H9 (cell line): ENCODE results near the gene TNRC6C. TPM values are rescaled to one million over a fixed set of nuclear protein-coding genes. Genes with fewer than 3 reads are reported as not detected.

Experiments
- DNase-seq: peaks from one replicate; pipeline ENCODE4 v3.0.0-alpha.2; 2017
- H2AFZ ChIP-seq: one replicate; pipeline ENCODE4 v1.6.1; 2013; ENCODE audit warnings: mild to moderate bottlenecking, low read length, control low read depth, moderate library complexity
- H2AK5ac ChIP-seq: 2 replicates; pipeline ENCODE4 v1.6.1; 2013; ENCODE audit warnings: low read length, control low read depth, mixed read lengths; ENCODE audit not compliant: insufficient read length
- H2BK120ac ChIP-seq: one replicate; pipeline ENCODE4 v1.6.1; 2013; ENCODE audit warnings: low read depth, mild to moderate bottlenecking, low read length, control low read depth, inconsistent platforms; ENCODE audit not compliant: poor library complexity, severe bottlenecking
- H2BK12ac ChIP-seq: 2 replicates; pipeline ENCODE4 v1.6.1; 2013; ENCODE audit warnings: low read length, control low read depth, mixed read lengths, low read depth; ENCODE audit not compliant: insufficient read length
- H2BK15ac ChIP-seq: 2 replicates; pipeline ENCODE4 v1.6.1; 2013; ENCODE audit warnings: low read depth, low read length, control low read depth
- H2BK20ac ChIP-seq: one replicate; pipeline ENCODE4 v1.6.1; 2013; ENCODE audit warnings: low read depth, mild to moderate bottlenecking, low read length, control low read depth, inconsistent platforms; ENCODE audit not compliant: poor library complexity, severe bottlenecking
- H2BK5ac ChIP-seq: 2 replicates; pipeline ENCODE4 v1.6.1; 2013; ENCODE audit warnings: low read length, control low read depth, mixed read lengths; ENCODE audit not compliant: insufficient read length
- H3K14ac ChIP-seq: 2 replicates; pipeline ENCODE4 v1.6.1; 2013; ENCODE audit warnings: low read length, control low read depth; ENCODE audit not compliant: insufficient read depth
- H3K18ac ChIP-seq: 2 replicates; pipeline ENCODE4 v1.6.1; 2013; ENCODE audit warnings: low read depth, mild to moderate bottlenecking, mixed read lengths, low read length, control low read depth; ENCODE audit not compliant: insufficient read length
- H3K23ac ChIP-seq: 2 replicates; pipeline ENCODE4 v1.6.1; 2013; ENCODE audit warnings: low read length, control low read depth, mixed read lengths, low read depth; ENCODE audit not compliant: insufficient read length
- H3K23me2 ChIP-seq: 2 replicates; pipeline ENCODE4 v1.6.1; 2013; ENCODE audit warnings: low read depth, mild to moderate bottlenecking, mixed read lengths, low read length, control low read depth; ENCODE audit not compliant: insufficient read length, poor library complexity, severe bottlenecking
- H3K27ac ChIP-seq: 2 replicates; pipeline ENCODE4 v1.5.1; 2013; ENCODE audit warnings: low read length, control low read depth, mixed read lengths, low read depth; ENCODE audit not compliant: insufficient read length
- H3K27me3 ChIP-seq: 2 replicates; pipeline ENCODE4 v1.6.1; 2013; ENCODE audit warnings: low read length, control low read depth, inconsistent platforms; ENCODE audit not compliant: insufficient read depth
- H3K4ac ChIP-seq: 2 replicates; pipeline ENCODE4 v1.6.1; 2013; ENCODE audit warnings: low read depth, mild to moderate bottlenecking, control low read depth, inconsistent platforms, low read length, moderate library complexity
- H3K4me1 ChIP-seq: 2 replicates; pipeline ENCODE4 v1.6.1; 2013; ENCODE audit warnings: low read length, control low read depth, inconsistent platforms; ENCODE audit not compliant: insufficient read depth
- H3K4me2 ChIP-seq: 2 replicates; pipeline ENCODE4 v1.6.1; 2013; ENCODE audit warnings: low read length, control low read depth, mixed read lengths; ENCODE audit not compliant: insufficient read length, insufficient read depth
- H3K56ac ChIP-seq: 2 replicates; pipeline ENCODE4 v1.6.1; 2013; ENCODE audit warnings: low read depth, mild to moderate bottlenecking, mixed read lengths, low read length, control low read depth; ENCODE audit not compliant: insufficient read length
- H3K79me1 ChIP-seq: 2 replicates; pipeline ENCODE4 v1.6.1; 2013; ENCODE audit warnings: low read depth, mild to moderate bottlenecking, moderate library complexity, low read length, control low read depth, inconsistent platforms; ENCODE audit not compliant: insufficient read depth, poor library complexity, severe bottlenecking
- H3K79me2 ChIP-seq: 2 replicates; pipeline ENCODE4 v1.6.1; 2013; ENCODE audit warnings: low read length, control low read depth, inconsistent platforms; ENCODE audit not compliant: insufficient read depth
- H3K9ac ChIP-seq: 2 replicates; pipeline ENCODE4 v1.6.1; 2013; ENCODE audit warnings: low read length, control low read depth, mixed read lengths; ENCODE audit not compliant: insufficient read length; ENCODE audit errors: extremely low read depth
- H3K9me3 ChIP-seq: one replicate; pipeline ENCODE4 v1.6.1; 2013; ENCODE audit warnings: low read depth, low read length, inconsistent platforms; ENCODE audit not compliant: control insufficient read depth
- H3T11ph ChIP-seq: one replicate; pipeline ENCODE4 v1.6.1; 2013; ENCODE audit warnings: mild to moderate bottlenecking, low read length, control low read depth, inconsistent platforms
- H4K20me1 ChIP-seq: one replicate; pipeline ENCODE4 v1.6.1; 2013; ENCODE audit not compliant: control insufficient read depth, insufficient read length, insufficient read depth
- H4K5ac ChIP-seq: 2 replicates; pipeline ENCODE4 v1.6.1; 2013; ENCODE audit warnings: low read depth, mild to moderate bottlenecking, mixed read lengths, low read length, control low read depth; ENCODE audit not compliant: insufficient read length
- H4K8ac ChIP-seq: replicated peaks from 2 replicates; pipeline ENCODE4 v1.6.1; 2013; ENCODE audit warnings: low read length, control low read depth, mixed read lengths, low read depth; ENCODE audit not compliant: insufficient read length
- H4K91ac ChIP-seq: 2 replicates; pipeline ENCODE4 v1.6.1; 2013; ENCODE audit warnings: low read depth, mild to moderate bottlenecking, moderate library complexity, mixed read lengths, low read length, control low read depth; ENCODE audit not compliant: insufficient read length
- H3K27ac Mint-ChIP-seq, 3 experiments: 2 replicates in 2 of 3; 3 replicates in 1 of 3; pipeline ENCODE4 v1.8.0; 2020 to 2021; ENCODE audit warnings: mixed read lengths in 3 of 3, mild to moderate bottlenecking in 1 of 3, moderate library complexity in 1 of 3
- H3K27me3 Mint-ChIP-seq: 2 replicates; pipeline ENCODE4 v1.8.0; 2021; ENCODE audit warnings: low read depth, mild to moderate bottlenecking, moderate library complexity, mixed read lengths
- H3K36me3 Mint-ChIP-seq, 3 experiments: 2 replicates in 2 of 3; 3 replicates in 1 of 3; pipeline ENCODE4 v1.8.0; 2020 to 2021; ENCODE audit warnings: low read depth in 3 of 3, mixed read lengths in 3 of 3; ENCODE audit not compliant: insufficient read depth in 1 of 3
- H3K4me1 Mint-ChIP-seq, 2 experiments: 2 replicates each; pipeline ENCODE4 v1.8.0; 2020; ENCODE audit warnings: mixed read lengths in 2 of 2
- H3K4me3 Mint-ChIP-seq, 2 experiments: 2 replicates in 1 of 2; 3 replicates in 1 of 2; pipeline ENCODE4 v1.8.0; 2020 to 2021; ENCODE audit warnings: mild to moderate bottlenecking in 2 of 2, mixed read lengths in 2 of 2, moderate library complexity in 1 of 2
- H3K9me3 Mint-ChIP-seq, 2 experiments: 2 replicates in 1 of 2; 3 replicates in 1 of 2; pipeline ENCODE4 v1.8.0; 2020; ENCODE audit warnings: mild to moderate bottlenecking in 2 of 2, mixed read lengths in 2 of 2, moderate library complexity in 1 of 2
- WGBS: extraction: QIAGEN DNeasy Blood & Tissue Kit; methylation state at CpG from one replicate; pipeline ENCODE4 v1.1.7; 2013; ENCODE audit warnings: missing lambda C conversion rate, low lambda C conversion rate, mixed read lengths; ENCODE audit not compliant: insufficient read length; ENCODE audit errors: extremely low coverage; 5-methylcytosine and 5-hydroxymethylcytosine counted together
- total RNA-seq: library from RNA; stranded (reverse); gene quantifications from 2 replicates; pipeline ENCODE4 v1.2.1, GENCODE V29; 2021
- TF ChIP-seq, protein P1 (sequence below): fragments of 200-600 bp; sonication (generic); conservative IDR thresholded peaks from 3 replicates; pipeline ENCODE4 v1.8.0; 2021; ENCODE audit warnings: antibody characterized with exemption, mild to moderate bottlenecking

The TNRC6C gene
- total RNA-seq, 1 experiment from 2014 or later: 24.7 TPM

DNA sequence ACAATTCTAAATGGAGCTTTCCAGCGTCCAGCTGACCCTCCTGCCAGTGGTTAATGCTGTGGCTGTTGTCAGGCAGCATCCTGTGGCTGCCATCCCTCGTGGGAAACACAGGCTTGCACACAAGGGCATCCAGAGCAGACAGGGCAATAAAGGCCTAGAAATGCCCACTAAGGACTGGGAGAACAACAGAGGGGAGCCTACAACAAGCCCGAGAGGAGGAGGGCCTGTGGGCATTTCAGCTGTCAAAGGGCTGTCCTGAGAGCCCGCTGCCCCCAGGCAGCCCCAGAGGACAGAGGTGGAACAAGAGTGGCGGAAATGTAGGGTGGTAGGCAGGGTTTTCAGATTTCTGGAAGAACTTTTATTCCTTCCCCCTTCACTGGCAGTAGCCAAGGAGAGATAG lies 81.1 kb downstream of the TNRC6C start:
- Histone ChIP-seq H3K4ac (no peak overlapping the region), H2BK20ac (no peak overlapping the region), H2AK5ac (no peak overlapping the region), H4K20me1 (peaks cover 2% of the 10 kb centered on the region), H3K27me3 (no peaks in the 10 kb centered on the region), H3T11ph (no peak overlapping the region), H2BK15ac (no peak overlapping the region), H3K4me2 (no peak overlapping the region), H3K79me2 (no peaks in the 10 kb centered on the region), H3K56ac (no peak overlapping the region), H2AFZ (no peak overlapping the region), H3K4me1 (0 out of 2 replicates have a peak, but pooled peaks cover 2% of the 10 kb centered on the region), H3K9ac (no peak overlapping the region), H3K27ac (no peak overlapping the region), H4K8ac (no peak overlapping the region), H3K79me1 (no peaks in the 10 kb centered on the region), H2BK5ac (no peak overlapping the region), H3K18ac (no peak overlapping the region), H3K9me3 (no peaks in the 10 kb centered on the region), H2BK12ac (no peak overlapping the region), H4K91ac (no peak overlapping the region), H3K23ac (no peak overlapping the region), H3K23me2 (no peaks in the 10 kb centered on the region), H4K5ac (no peak overlapping the region), H3K14ac (no peak overlapping the region), H2BK120ac (no peak overlapping the region)
- H3K4me1 Mint-ChIP-seq: peaks cover 0 to 3% of the 10 kb centered on the region in 2 experiments; a peak in 1 of 4 replicates
- H3K27me3 Mint-ChIP-seq: no peaks in the 10 kb centered on the region
- H3K4me3 Mint-ChIP-seq: no peak overlapping the region
- peaks cover 19 to 29% (median 29%) of the 10 kb centered on the region in 3 experiments; a peak in 6 of 7 replicates for H3K36me3 Mint-ChIP-seq
- DNase-seq: no peak
- no CpG with 5 or more reads among the region's 5 CpGs for WGBS
- TF ChIP-seq, protein P1, sequence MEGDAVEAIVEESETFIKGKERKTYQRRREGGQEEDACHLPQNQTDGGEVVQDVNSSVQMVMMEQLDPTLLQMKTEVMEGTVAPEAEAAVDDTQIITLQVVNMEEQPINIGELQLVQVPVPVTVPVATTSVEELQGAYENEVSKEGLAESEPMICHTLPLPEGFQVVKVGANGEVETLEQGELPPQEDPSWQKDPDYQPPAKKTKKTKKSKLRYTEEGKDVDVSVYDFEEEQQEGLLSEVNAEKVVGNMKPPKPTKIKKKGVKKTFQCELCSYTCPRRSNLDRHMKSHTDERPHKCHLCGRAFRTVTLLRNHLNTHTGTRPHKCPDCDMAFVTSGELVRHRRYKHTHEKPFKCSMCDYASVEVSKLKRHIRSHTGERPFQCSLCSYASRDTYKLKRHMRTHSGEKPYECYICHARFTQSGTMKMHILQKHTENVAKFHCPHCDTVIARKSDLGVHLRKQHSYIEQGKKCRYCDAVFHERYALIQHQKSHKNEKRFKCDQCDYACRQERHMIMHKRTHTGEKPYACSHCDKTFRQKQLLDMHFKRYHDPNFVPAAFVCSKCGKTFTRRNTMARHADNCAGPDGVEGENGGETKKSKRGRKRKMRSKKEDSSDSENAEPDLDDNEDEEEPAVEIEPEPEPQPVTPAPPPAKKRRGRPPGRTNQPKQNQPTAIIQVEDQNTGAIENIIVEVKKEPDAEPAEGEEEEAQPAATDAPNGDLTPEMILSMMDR: no peak
- H3K27ac Mint-ChIP-seq: no peak overlapping the region; a peak in 1 of 7 replicates
- H3K9me3 Mint-ChIP-seq: no peaks in the 10 kb centered on the region; a peak in 1 of 5 replicates
